HepG2 (cell line): ENCODE data around the gene MTTP. TPM values are rescaled to one million over a fixed set of nuclear protein-coding genes. Genes with fewer than 3 reads are reported as not detected.
A peak's percentile ranks its signal among the peaks of the same experiment; 100 is the strongest.

ENCODE experiments used
- ARID2 ChIP-seq: sonication (generic); formaldehyde crosslinking; IDR thresholded peaks from 2 replicates; pipeline ENCODE4 v1.8.1; 2022; ENCODE audit warnings: mild to moderate bottlenecking, missing genetic modification reagents, borderline replicate concordance
- ATF6 ChIP-seq: sonication (generic); formaldehyde crosslinking; conservative IDR thresholded peaks from 2 replicates; pipeline ENCODE4 v1.4.0; 2020; ENCODE audit warnings: missing genetic modification reagents
- EP300 ChIP-seq, 3 experiments: sonication (generic) in 1 of 3; formaldehyde crosslinking in 1 of 3; IDR thresholded peaks; 2 replicates each; pipeline versions ENCODE4 v1.5.1 to v1.6.1; 2011 to 2020; ENCODE audit warnings: low read depth in 2 of 3, low read length in 2 of 3, borderline replicate concordance in 1 of 3, improper control_type of control experiment in 1 of 3, mild to moderate bottlenecking in 1 of 3, missing genetic modification reagents in 1 of 3, moderate library complexity in 1 of 3
- NR2F1 ChIP-seq, 2 experiments: fragments of 450-650 bp in 1 of 2; formaldehyde crosslinking in 1 of 2; IDR thresholded peaks; 2 replicates each; pipeline versions ENCODE4 v1.5.0 to v1.6.1; 2016 to 2020; ENCODE audit warnings: mild to moderate bottlenecking in 1 of 2, missing compliant biosample characterization in 1 of 2, missing genetic modification reagents in 1 of 2, moderate library complexity in 1 of 2
- PAXIP1 ChIP-seq: sonication (generic); formaldehyde crosslinking; conservative IDR thresholded peaks from 2 replicates; pipeline ENCODE4 v1.4.0; 2020; ENCODE audit warnings: mild to moderate bottlenecking, missing genetic modification reagents, moderate library complexity
- SNAPC4 ChIP-seq: sonication (generic); formaldehyde crosslinking; IDR thresholded peaks from 2 replicates; pipeline ENCODE4 v1.4.0; 2020; ENCODE audit warnings: mild to moderate bottlenecking, missing genetic modification reagents
- SOX13 ChIP-seq, 3 experiments: fragments of 450-650 bp in 1 of 3; sonication (generic) in 1 of 3; formaldehyde crosslinking in 1 of 3; IDR thresholded peaks in 2 of 3; conservative IDR thresholded peaks in 1 of 3; 2 replicates each; pipeline versions ENCODE4 v1.5.0 to v1.6.1; 2016 to 2020; ENCODE audit warnings: antibody characterized with exemption in 1 of 3, mild to moderate bottlenecking in 1 of 3, missing compliant biosample characterization in 1 of 3, missing genetic modification reagents in 1 of 3, moderate library complexity in 1 of 3
- SP5 ChIP-seq: IDR thresholded peaks from 2 replicates; pipeline ENCODE4 v1.6.1; 2016; ENCODE audit warnings: low read depth, borderline replicate concordance
- SRF ChIP-seq: IDR thresholded peaks from 2 replicates; pipeline ENCODE4 v1.6.1; 2011; ENCODE audit warnings: mild to moderate bottlenecking, low read depth, low read length, moderate library complexity
- TCF12 ChIP-seq, 2 experiments: fragments of 450-650 bp in 1 of 2; sonication (generic) in 1 of 2; formaldehyde crosslinking in 1 of 2; IDR thresholded peaks; 2 replicates each; pipeline versions ENCODE4 v1.6.1 to v1.8.0; 2017 to 2022; ENCODE audit warnings: antibody characterized with exemption in 1 of 2, mild to moderate bottlenecking in 1 of 2, missing genetic modification reagents in 1 of 2, moderate library complexity in 1 of 2
- ZBTB42 ChIP-seq: sonication (generic); formaldehyde crosslinking; IDR thresholded peaks from 2 replicates; pipeline ENCODE4 v1.5.0; 2020; ENCODE audit warnings: mild to moderate bottlenecking, missing genetic modification reagents
- ZFP1 ChIP-seq: IDR thresholded peaks from 2 replicates; pipeline ENCODE4 v1.6.1; 2016
- ZNF597 ChIP-seq: sonication (generic); formaldehyde crosslinking; IDR thresholded peaks from 2 replicates; pipeline ENCODE4 v1.5.0; 2020; ENCODE audit warnings: missing genetic modification reagents
- polyA plus RNA-seq, 8 experiments: library from polyadenylated mRNA; depleted of rRNA in 3 of 8; stranded (reverse) in 7 of 8; unstranded in 1 of 8; fragments of >200 nt; fragmentation: Illumina TruSeq in 4 of 8; extraction: Trizol in 4 of 8; gene quantifications; 2 replicates each; pipeline versions ENCODE4 v1.2.1 to v1.2.3, GENCODE V29; 2011 to 2016; ENCODE audit warnings: low read depth in 4 of 8, missing spikeins in 1 of 8, mixed read lengths in 1 of 8; ENCODE audit not compliant: insufficient read depth in 1 of 8
- total RNA-seq, 5 experiments: library from RNA; depleted of rRNA; stranded (reverse); fragments of >200 nt; fragmentation: Illumina TruSeq; extraction: Trizol; gene quantifications; 2 replicates each; pipeline ENCODE4 v1.2.3, GENCODE V29; 2016; ENCODE audit warnings: low read depth in 1 of 5

The MTTP gene
- total and polyA plus RNA-seq, 2 of the 13 experiments (the other 11 are each of a cell fraction or from before 2014, with no cell fraction given), result 84.7 to 102 TPM

- TF ChIP-seq EP300 (IDR thresholded peaks at IDR 0.05; ENCODE audit: low read depth in 2 of 2, low read length in 2 of 2) (peak in 1 of 2 experiments; percentile 16; a peak in 1 of 4 replicates), EP300 (CRISPR knock-in tag; IDR thresholded peaks at IDR 0.05; ENCODE audit: borderline replicate concordance) (no peak), ZNF597 (CRISPR knock-in tag) (no peak), SP5 (CRISPR knock-in tag) (no peak), NR2F1 (CRISPR knock-in tag; IDR thresholded peaks at IDR 0.05) (0 out of 4 replicates have a peak, but pooled peaks of 1 of the 2 experiments have one; percentile 32), SNAPC4 (CRISPR knock-in tag) (no peak), ZFP1 (CRISPR knock-in tag) (no peak), SOX13 (IDR thresholded peaks at IDR 0.05) (peak; percentile 67), SOX13 (CRISPR knock-in tag; conservative IDR thresholded peaks at IDR 0.05 in 1 of 2, IDR thresholded peaks at IDR 0.05 in 1 of 2) (peak in 1 of 2 experiments; percentile 65; a peak in 2 of 4 replicates), ATF6 (CRISPR knock-in tag) (no peak), PAXIP1 (CRISPR knock-in tag) (peak; percentile 38; the same call in 1 of the 2 replicates), ARID2 (CRISPR knock-in tag) (no peak), ZBTB42 (CRISPR knock-in tag) (no peak), SRF (no peak), TCF12 (IDR thresholded peaks at IDR 0.05) (no peak), TCF12 (CRISPR knock-in tag; IDR thresholded peaks at IDR 0.05) (no peak)
Measured at GRCh38 chr4:99536848-99537247, 37.8 kb upstream of the MTTP start (continued).
